Stimulated activated CD4-positive, alpha-beta T cell treated with anti-CD3 and anti-CD28 coated beads, Interleukin-12 subunit alpha, Interleukin-12 subunit beta, amount 100 ng/mL, for 48 hours (primary cell): Measurements from ENCODE around the gene KCNK18.

ENCODE experiments used
- DNase-seq, 3 donors: peaks; one replicate each; pipeline ENCODE4 v3.0.0-alpha.2; 2020; ENCODE audit warnings: low read depth in 2 of 3, low spot score in 1 of 3

KCNK18 gene

GRCh38 chr10:117250411-117250810, 53.1 kb downstream of the KCNK18 start:
- DNase-seq = no peak

- no peak for DNase-seq
Measured at GRCh38 chr10:117253908-117254307, 56.6 kb downstream of the KCNK18 start.

GRCh38 chr10:117254338-117254737, 57.0 kb downstream of the KCNK18 start:
- no peak for DNase-seq

- DNase-seq = no peak
Measured at GRCh38 chr10:117254774-117255735, 57.8 kb downstream of the KCNK18 start.

GRCh38 chr10:117255835-117256460, 58.7 kb downstream of the KCNK18 start:
- no peak for DNase-seq

GRCh38 chr10:117256910-117257309, 59.6 kb downstream of the KCNK18 start:
- no peak for DNase-seq

GRCh38 chr10:117257721-117258120, 60.4 kb downstream of the KCNK18 start:
- DNase-seq = no peak

GRCh38 chr10:117259279-117259678, 62.0 kb downstream of the KCNK18 start:
- DNase-seq = no peak
